Esophagus (tissue), 2 donors: ENCODE measurements around the gene PPM1L. TPM values are rescaled to one million over a fixed set of nuclear protein-coding genes. Genes with fewer than 3 reads are reported as not detected.

ENCODE experiments used
- H3K27ac ChIP-seq, 2 donors: one replicate each; pipeline ENCODE4 v1.5.1; 2013; ENCODE audit warnings: low read depth in 2 of 2, mild to moderate bottlenecking in 2 of 2, inconsistent platforms in 1 of 2, low read length in 1 of 2, moderate library complexity in 1 of 2
- H3K27me3 ChIP-seq, 2 donors: one replicate each; pipeline ENCODE4 v1.6.1; 2013; ENCODE audit warnings: low read length in 2 of 2, control low read depth in 1 of 2, mild to moderate bottlenecking in 1 of 2; ENCODE audit not compliant: insufficient read depth in 2 of 2, control insufficient read depth in 1 of 2
- H3K36me3 ChIP-seq, 2 donors: one replicate each; pipeline ENCODE4 v1.6.1; 2013; ENCODE audit warnings: low read length in 1 of 2; ENCODE audit not compliant: control insufficient read depth in 2 of 2, insufficient read depth in 2 of 2
- H3K4me1 ChIP-seq, 2 donors: one replicate each; pipeline ENCODE4 v1.6.1; 2013; ENCODE audit warnings: low read length in 1 of 2; ENCODE audit not compliant: control insufficient read depth in 2 of 2, insufficient read depth in 2 of 2
- H3K4me3 ChIP-seq, 2 donors: one replicate each; pipeline ENCODE4 v1.5.1; 2013; ENCODE audit warnings: low read length in 2 of 2, mild to moderate bottlenecking in 2 of 2, low read depth in 1 of 2, moderate library complexity in 1 of 2
- H3K9me3 ChIP-seq, 2 donors: one replicate each; pipeline ENCODE4 v1.6.1; 2013; ENCODE audit warnings: mild to moderate bottlenecking in 2 of 2, low read depth in 1 of 2, low read length in 1 of 2, moderate library complexity in 1 of 2; ENCODE audit not compliant: control insufficient read depth in 2 of 2, insufficient read depth in 1 of 2
- WGBS, 2 donors: extraction: QIAGEN DNeasy Blood & Tissue Kit; methylation state at CpG; one replicate each; pipeline ENCODE4 v1.1.7; 2013; 5-methylcytosine and 5-hydroxymethylcytosine counted together
- polyA plus RNA-seq, 2 donors: library from polyadenylated mRNA; stranded (reverse); fragments of 200-250 nt; gene quantifications; one replicate each; pipeline ENCODE4 v1.2.3, GENCODE V29; 2013
- donor health status: healthy with polysubstance abuse.
- donor health status: Bipolar disorder and iron deficiency.

PPM1L gene
- polyA plus RNA-seq, 2 donors: 2.7 to 3.0 TPM

- Histone ChIP-seq H3K27ac (no peak overlapping the region), H3K9me3 (no peaks in the 10 kb centered on the region), H3K4me3 (no peak overlapping the region), H3K4me1 (no peaks in the 10 kb centered on the region), H3K27me3 (no peaks in the 10 kb centered on the region), H3K36me3 (no peaks in the 10 kb centered on the region)
- 78 to 91% methylated on average over 1 of the region's 1 CpG for WGBS, 2 donors
Observed at GRCh38 chr3:160924776-160925175, 168.7 kb downstream of the PPM1L start.

- H3K9me3 ChIP-seq: no peaks in the 10 kb centered on the region
- no peaks in the 10 kb centered on the region for H3K4me1 ChIP-seq
- no peak overlapping the region for H3K27ac ChIP-seq
- H3K4me3 ChIP-seq: no peak overlapping the region
- H3K27me3 ChIP-seq: no peaks in the 10 kb centered on the region
- WGBS, 2 donors: 82 to 89% methylated on average over 10 of the region's 10 CpGs
- H3K36me3 ChIP-seq: no peaks in the 10 kb centered on the region
Observed at GRCh38 chr3:160927620-160928019, 171.6 kb downstream of the PPM1L start.

DNA sequence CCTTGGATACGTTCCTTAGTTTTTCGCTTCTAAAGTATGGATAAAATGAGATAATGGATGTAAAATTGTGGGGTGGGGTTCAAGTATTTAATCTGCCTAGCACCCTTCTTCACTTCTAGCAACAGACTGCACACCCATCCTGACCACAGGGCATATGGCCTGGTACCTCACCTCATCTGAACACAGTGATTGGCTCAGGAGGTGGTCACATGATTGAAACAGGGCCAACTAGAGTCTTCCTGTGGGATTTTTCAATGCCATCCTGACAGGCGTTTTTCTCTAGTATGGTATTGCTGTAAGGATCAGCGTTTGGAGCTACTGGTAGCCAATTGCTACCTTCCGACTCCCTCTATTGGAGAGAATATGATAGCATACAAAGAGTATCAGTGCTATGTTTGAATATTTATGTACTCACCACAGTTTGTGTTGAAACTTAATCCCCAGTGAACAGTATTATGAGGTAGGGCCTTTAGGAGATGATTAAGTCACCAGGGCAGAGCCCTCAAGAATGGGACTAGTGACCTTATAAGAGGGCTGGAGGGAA, 172.2 kb downstream of the PPM1L start:
- WGBS, 2 donors: 87 to 89% methylated on average over 5 of the region's 5 CpGs
- no peaks in the 10 kb centered on the region for H3K27me3 ChIP-seq
- no peaks in the 10 kb centered on the region for H3K9me3 ChIP-seq
- H3K4me1 ChIP-seq: no peaks in the 10 kb centered on the region
- no peak overlapping the region for H3K4me3 ChIP-seq
- H3K36me3 ChIP-seq: no peaks in the 10 kb centered on the region
- H3K27ac ChIP-seq: no peak overlapping the region

GRCh38 chr3:160929595-160929994, 173.6 kb downstream of the PPM1L start:
- WGBS, 2 donors: 59 to 64% methylated on average over 2 of the region's 2 CpGs
- H3K27me3 ChIP-seq: no peaks in the 10 kb centered on the region
- no peak overlapping the region for H3K4me3 ChIP-seq
- no peaks in the 10 kb centered on the region for H3K9me3 ChIP-seq
- H3K27ac ChIP-seq: no peak overlapping the region
- H3K4me1 ChIP-seq: no peaks in the 10 kb centered on the region
- no peaks in the 10 kb centered on the region for H3K36me3 ChIP-seq

DNA sequence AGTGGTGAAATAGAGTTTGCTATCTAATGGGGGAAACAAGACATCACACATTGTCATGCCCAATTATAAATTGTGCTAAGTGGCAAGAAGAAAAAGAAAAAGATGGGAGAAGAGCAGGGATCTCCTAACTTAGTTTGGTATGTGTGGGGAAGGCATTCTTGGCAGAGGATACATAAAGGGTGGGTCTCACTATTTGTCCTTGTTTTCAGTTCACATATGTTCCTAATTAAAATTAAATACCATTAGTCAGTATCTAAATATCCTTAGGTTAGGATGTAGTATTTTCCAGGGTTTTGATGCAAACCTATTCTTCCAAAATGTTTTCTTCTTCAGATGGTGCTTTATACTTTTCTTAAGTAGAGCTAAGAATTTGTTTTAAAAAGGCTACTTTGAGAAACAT, 175.4 kb downstream of the PPM1L start:
- H3K4me3 ChIP-seq: no peak overlapping the region
- no peaks in the 10 kb centered on the region for H3K36me3 ChIP-seq
- no peaks in the 10 kb centered on the region for H3K27me3 ChIP-seq
- no peaks in the 10 kb centered on the region for H3K9me3 ChIP-seq
- no peaks in the 10 kb centered on the region for H3K4me1 ChIP-seq
- H3K27ac ChIP-seq: no peak overlapping the region

DNA sequence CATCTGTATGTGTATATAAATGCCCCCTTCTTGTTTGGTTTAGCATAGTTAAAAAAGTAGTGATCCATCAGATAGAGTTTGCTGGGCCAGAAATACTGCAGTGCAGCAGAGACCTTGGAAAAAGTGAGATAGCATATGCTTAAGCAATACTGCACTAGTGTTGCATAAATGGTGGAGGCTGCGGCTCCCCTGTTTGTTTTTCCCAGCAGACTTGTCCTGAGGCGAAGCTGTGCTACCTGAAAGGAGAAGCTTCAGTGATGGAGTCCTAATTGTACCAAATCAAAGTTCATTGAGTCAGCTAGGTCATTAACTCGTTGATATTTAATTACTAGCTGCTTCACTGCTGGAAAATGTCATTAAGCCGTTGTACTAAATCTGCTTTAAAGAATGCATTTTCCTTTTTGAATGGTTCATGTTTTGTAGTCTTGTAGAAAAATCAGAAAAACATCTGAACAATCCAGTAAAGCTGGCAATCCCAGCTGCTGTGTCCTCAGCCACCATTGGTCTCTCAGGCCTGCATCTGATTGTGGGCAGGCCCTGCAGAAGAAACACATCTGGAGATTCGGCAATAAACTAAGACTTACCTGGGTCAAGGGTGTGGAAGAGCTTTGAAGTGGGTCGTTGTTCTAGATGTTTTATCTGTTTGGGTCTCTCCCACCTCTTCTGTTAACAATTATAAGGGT, 179.5 kb downstream of the PPM1L start:
- Histone ChIP-seq H3K4me1 (no peaks in the 10 kb centered on the region), H3K27me3 (no peaks in the 10 kb centered on the region), H3K36me3 (no peaks in the 10 kb centered on the region), H3K4me3 (no peak overlapping the region), H3K9me3 (no peaks in the 10 kb centered on the region), H3K27ac (no peak overlapping the region)
- WGBS, 2 donors: 75 to 83% methylated on average over 6 of the region's 6 CpGs

- Histone ChIP-seq H3K27ac (no peak overlapping the region), H3K4me1 (no peaks in the 10 kb centered on the region), H3K9me3 (no peaks in the 10 kb centered on the region), H3K4me3 (no peak overlapping the region), H3K27me3 (no peaks in the 10 kb centered on the region), H3K36me3 (no peaks in the 10 kb centered on the region)
- 33 to 37% methylated on average over 5 of the region's 5 CpGs for WGBS, 2 donors
Observed at GRCh38 chr3:160941885-160942494, 186.0 kb downstream of the PPM1L start.

GRCh38 chr3:160943996-160944395, 188.0 kb downstream of the PPM1L start:
- WGBS, 2 donors: 77 to 80% methylated on average over 1 of the region's 1 CpG
- Histone ChIP-seq H3K27ac (no peak overlapping the region), H3K36me3 (no peaks in the 10 kb centered on the region), H3K4me1 (no peaks in the 10 kb centered on the region), H3K27me3 (no peaks in the 10 kb centered on the region), H3K4me3 (no peak overlapping the region), H3K9me3 (no peaks in the 10 kb centered on the region)

- WGBS, 2 donors: 82% methylated on average over 2 of the region's 2 CpGs
- H3K36me3 ChIP-seq: no peaks in the 10 kb centered on the region
- H3K9me3 ChIP-seq: no peaks in the 10 kb centered on the region
- no peak overlapping the region for H3K4me3 ChIP-seq
- no peaks in the 10 kb centered on the region for H3K4me1 ChIP-seq
- no peaks in the 10 kb centered on the region for H3K27me3 ChIP-seq
- no peak overlapping the region for H3K27ac ChIP-seq
Observed at GRCh38 chr3:160945336-160945735, 189.3 kb downstream of the PPM1L start.

DNA sequence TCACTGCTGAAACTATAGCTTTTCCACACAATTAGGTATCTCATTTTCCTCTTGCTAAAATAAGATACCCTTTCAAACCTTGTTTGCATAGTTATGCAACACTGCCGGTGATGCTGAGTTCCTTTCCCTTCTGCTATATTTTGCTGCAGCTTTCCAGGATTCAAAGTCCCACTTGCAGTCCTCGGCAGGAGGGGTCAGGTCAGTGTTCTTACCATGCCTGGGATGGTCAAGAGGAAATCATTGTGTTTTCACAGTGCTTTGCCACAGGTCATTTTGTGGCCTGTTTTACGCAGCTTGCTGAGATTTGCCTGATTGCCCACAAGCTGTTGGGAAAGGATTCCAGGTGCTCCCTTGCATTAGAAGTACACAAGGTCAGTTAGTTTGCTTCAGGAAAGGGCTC, 192.2 kb downstream of the PPM1L start:
- Histone ChIP-seq H3K9me3 (no peaks in the 10 kb centered on the region), H3K27me3 (no peaks in the 10 kb centered on the region), H3K36me3 (no peaks in the 10 kb centered on the region), H3K27ac (no peak overlapping the region), H3K4me1 (no peaks in the 10 kb centered on the region), H3K4me3 (no peak overlapping the region)
- 58 to 72% methylated on average over 3 of the region's 3 CpGs for WGBS, 2 donors
